B cell (primary cell): ENCODE results near the gene PSRC1. TPM values are rescaled to one million over a fixed set of nuclear protein-coding genes. Genes with fewer than 3 reads are reported as not detected.
"Not testable (repeated sequence)": the region's sequence is repeated elsewhere in the genome, so short reads cannot be mapped to it uniquely, and the experiment has no call there.

Experiments used
- ATAC-seq: fragments of 200-7000 bp; cut with Tn5 transposase; one replicate; pipeline ENCODE4 v1.10.0; 2021; ENCODE audit warnings: low read depth, mild to moderate bottlenecking, moderate number of reproducible peaks, moderate library complexity
- CTCF ChIA-PET: fragments of 350-600 bp; sonication (Branson Sonifier 250); formaldehyde crosslinking; loops from one replicate; lab custom pipeline; 2021; ENCODE audit warnings: antibody characterized with exemption, inconsistent platforms; lab: Charles Lee
- POLR2A ChIA-PET: fragments of 350-600 bp; sonication (Branson Sonifier 250); formaldehyde crosslinking; loops from one replicate; lab custom pipeline; 2021; ENCODE audit warnings: antibody characterized with exemption; lab: Charles Lee
- DNase-seq: peaks from one replicate; pipeline ENCODE4 v3.0.0; 2013
- H2AFZ ChIP-seq: 2 replicates; pipeline ENCODE4 v1.6.1; 2012; ENCODE audit warnings: mild to moderate bottlenecking, low read depth, low read length; ENCODE audit not compliant: insufficient read depth, poor library complexity, severe bottlenecking
- H3K27ac ChIP-seq, 2 donors: 1 replicate in 1 of 2; 2 replicates in 1 of 2; pipeline ENCODE4 v1.5.1; 2012 to 2013; ENCODE audit warnings: low read length in 2 of 2, mild to moderate bottlenecking in 2 of 2, moderate library complexity in 1 of 2
- H3K27me3 ChIP-seq, 4 experiments: fragments of 200-600 bp in 1 of 4; sonication (generic) in 1 of 4; replicated peaks in 1 of 4; 1 replicate in 2 of 4; 2 replicates in 2 of 4; pipeline versions ENCODE4 v1.6.1 to v1.7.0; 2013 to 2016; ENCODE audit warnings: low read length in 3 of 4, mild to moderate bottlenecking in 2 of 4, mixed read lengths in 1 of 4, moderate library complexity in 1 of 4; ENCODE audit not compliant: insufficient read depth in 4 of 4, control insufficient read depth in 3 of 4; ENCODE audit errors: control extremely low read depth in 1 of 4
- H3K36me3 ChIP-seq, 2 experiments: replicated peaks in 1 of 2; 1 replicate in 1 of 2; 2 replicates in 1 of 2; pipeline versions ENCODE4 v1.6.1 to v1.7.1; 2013; ENCODE audit warnings: low read length in 1 of 2; ENCODE audit not compliant: insufficient read depth in 2 of 2, control insufficient read depth in 1 of 2; ENCODE audit errors: control extremely low read depth in 1 of 2, extremely low read depth in 1 of 2
- H3K4me1 ChIP-seq, 2 donors: fragments of 200-600 bp in 1 of 2; sonication (generic) in 1 of 2; 1 replicate in 1 of 2; 2 replicates in 1 of 2; pipeline versions ENCODE4 v1.5.1 to v1.6.1; 2013 to 2017; ENCODE audit warnings: low read length in 2 of 2; ENCODE audit not compliant: control insufficient read depth in 2 of 2, insufficient read depth in 2 of 2
- H3K4me2 ChIP-seq: replicated peaks from 2 replicates; pipeline ENCODE3; 2012; ENCODE audit warnings: mild to moderate bottlenecking, low read depth, low read length; ENCODE audit not compliant: poor library complexity, severe bottlenecking
- H3K4me3 ChIP-seq, 5 experiments: fragments of 200-600 bp in 1 of 5; sonication (generic) in 1 of 5; 1 replicate in 3 of 5; 2 replicates in 2 of 5; pipeline versions ENCODE4 v1.5.1 to v1.7.0; 2011 to 2016; ENCODE audit warnings: low read length in 4 of 5, mild to moderate bottlenecking in 4 of 5, low read depth in 2 of 5, control low read depth in 1 of 5, moderate library complexity in 1 of 5; ENCODE audit not compliant: insufficient read depth in 1 of 5; ENCODE audit errors: control extremely low read depth in 1 of 5, extremely low read depth in 1 of 5
- H3K79me2 ChIP-seq: fragments of 200-600 bp; sonication (generic); one replicate; pipeline ENCODE4 v1.6.0; 2016; ENCODE audit warnings: low read length; ENCODE audit not compliant: control insufficient read depth, insufficient read depth
- H3K9ac ChIP-seq: fragments of 200-600 bp; sonication (generic); 2 replicates; pipeline ENCODE4 v1.6.1; 2017; ENCODE audit warnings: mild to moderate bottlenecking, low read length, moderate library complexity
- H3K9me3 ChIP-seq, 3 donors: one replicate each; pipeline versions ENCODE4 v1.6.1 to v1.7.1; 2013; ENCODE audit warnings: low read length in 2 of 3; ENCODE audit not compliant: control insufficient read depth in 2 of 3, insufficient read depth in 1 of 3; ENCODE audit errors: control extremely low read depth in 1 of 3
- H4K20me1 ChIP-seq: 2 replicates; pipeline ENCODE4 v1.6.0; 2012; ENCODE audit warnings: mild to moderate bottlenecking, low read length; ENCODE audit not compliant: insufficient read depth, control insufficient read depth, poor library complexity, severe bottlenecking
- H3K27ac Mint-ChIP-seq: one replicate; pipeline ENCODE4 v1.8.0; 2021; ENCODE audit warnings: mixed read lengths
- H3K27me3 Mint-ChIP-seq: one replicate; pipeline ENCODE4 v1.8.0; 2021; ENCODE audit warnings: mixed read lengths
- H3K4me1 Mint-ChIP-seq: one replicate; pipeline ENCODE4 v1.8.0; 2021; ENCODE audit warnings: mixed read lengths
- H3K4me3 Mint-ChIP-seq: one replicate; pipeline ENCODE4 v1.8.0; 2021; ENCODE audit warnings: mixed read lengths
- H3K9me3 Mint-ChIP-seq: one replicate; pipeline ENCODE4 v1.8.0; 2022; ENCODE audit warnings: mixed read lengths; ENCODE audit not compliant: insufficient read depth
- EZH2 ChIP-seq: IDR thresholded peaks from 2 replicates; pipeline ENCODE4 v1.6.1; 2012; ENCODE audit warnings: borderline replicate concordance, low read depth, mild to moderate bottlenecking, moderate library complexity, low read length; ENCODE audit not compliant: insufficient read depth, poor library complexity, severe bottlenecking
- WGBS: methylation state at CpG from one replicate; pipeline ENCODE4 v1.1.5; 2013; ENCODE audit warnings: missing lambda C conversion rate; ENCODE audit not compliant: insufficient coverage; 5-methylcytosine and 5-hydroxymethylcytosine counted together
- intact Hi-C: fragments of 100-400 bp; cut with micrococcal nuclease; formaldehyde crosslinking; loops from one replicate; pipeline ENCODE4 v1.10.0; 2022
- polyA plus RNA-seq: library from polyadenylated mRNA; depleted of rRNA; stranded (reverse); fragments of >200 nt; gene quantifications from 2 replicates; pipeline ENCODE4 v1.2.3, GENCODE V29; 2012
- total RNA-seq, 2 donors: library from RNA; stranded (reverse); fragments of 120-200 nt in 1 of 2; gene quantifications; 1 replicate in 1 of 2; 2 replicates in 1 of 2; pipeline versions ENCODE4 v1.2.3 to v1.2.4, GENCODE V29; 2013 to 2022
- TF ChIP-seq, protein P1 (sequence below): fragments of 200-600 bp; IDR thresholded peaks from one replicate; pipeline ENCODE4 v1.8.0; 2022; ENCODE audit warnings: antibody characterized with exemption, mild to moderate bottlenecking

The PSRC1 gene
- total and polyA plus RNA-seq, 2 donors (not counting 1 experiment from before 2014, with no cell fraction given) = 0.25 TPM; not detected in 1

DNA sequence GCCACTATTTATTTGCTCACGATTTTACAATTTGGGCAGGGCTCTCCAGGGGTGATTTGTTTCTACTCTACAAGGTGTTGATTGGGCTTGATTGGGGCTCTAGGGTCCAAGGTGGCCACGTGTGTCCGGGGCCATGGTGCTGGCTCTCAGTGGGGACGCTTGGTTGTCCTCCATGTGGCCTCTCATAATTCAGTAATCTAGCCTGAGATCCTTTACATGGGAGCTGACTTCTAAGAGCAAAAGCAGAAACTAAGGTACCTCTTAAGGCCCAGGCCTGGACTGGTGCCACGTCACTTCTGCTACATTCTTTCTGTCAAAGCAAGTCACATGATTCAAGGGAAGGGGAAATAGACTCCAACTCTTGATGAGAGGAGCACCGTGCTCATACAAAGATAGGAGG is 8.1 kb upstream of the PSRC1 start:
- H3K9me3 ChIP-seq = no peaks in the 10 kb centered on the region
- CTCF ChIA-PET = interaction anchor here (1.3 to 2.1 kb wide), 2 partner anchors 8 to 13 kb away, joined by 3 to 5 read pairs; partner anchors contain the start of gene PSRC1
- peak overlapping the region; percentile 16 for H2AFZ ChIP-seq
- POLR2A ChIA-PET = no interaction called here
- no peak overlapping the region for H3K4me3 ChIP-seq
- H3K9ac ChIP-seq = no peak overlapping the region
- no peak overlapping the region for H3K4me2 ChIP-seq
- ATAC-seq (no peak), DNase-seq (peak; percentile 37)
- H3K79me2 ChIP-seq = no peaks in the 10 kb centered on the region
- no peaks in the 10 kb centered on the region for H3K36me3 ChIP-seq
- H3K27ac ChIP-seq = no peak overlapping the region
- H3K4me1 Mint-ChIP-seq = peaks cover 28% of the 10 kb centered on the region
- 87% methylated on average over 4 of the region's 6 CpGs for WGBS
- no peaks in the 10 kb centered on the region for H3K9me3 Mint-ChIP-seq
- no peaks in the 10 kb centered on the region for H3K27me3 ChIP-seq
- H3K4me1 ChIP-seq = peaks cover 20 to 28% of the 10 kb centered on the region in 2 donors
- H4K20me1 ChIP-seq = no peaks in the 10 kb centered on the region
- peaks cover 4% of the 10 kb centered on the region for H3K27me3 Mint-ChIP-seq
- no peak overlapping the region for H3K4me3 Mint-ChIP-seq
- intact Hi-C loops = no loop called here
- TF ChIP-seq, protein P1, sequence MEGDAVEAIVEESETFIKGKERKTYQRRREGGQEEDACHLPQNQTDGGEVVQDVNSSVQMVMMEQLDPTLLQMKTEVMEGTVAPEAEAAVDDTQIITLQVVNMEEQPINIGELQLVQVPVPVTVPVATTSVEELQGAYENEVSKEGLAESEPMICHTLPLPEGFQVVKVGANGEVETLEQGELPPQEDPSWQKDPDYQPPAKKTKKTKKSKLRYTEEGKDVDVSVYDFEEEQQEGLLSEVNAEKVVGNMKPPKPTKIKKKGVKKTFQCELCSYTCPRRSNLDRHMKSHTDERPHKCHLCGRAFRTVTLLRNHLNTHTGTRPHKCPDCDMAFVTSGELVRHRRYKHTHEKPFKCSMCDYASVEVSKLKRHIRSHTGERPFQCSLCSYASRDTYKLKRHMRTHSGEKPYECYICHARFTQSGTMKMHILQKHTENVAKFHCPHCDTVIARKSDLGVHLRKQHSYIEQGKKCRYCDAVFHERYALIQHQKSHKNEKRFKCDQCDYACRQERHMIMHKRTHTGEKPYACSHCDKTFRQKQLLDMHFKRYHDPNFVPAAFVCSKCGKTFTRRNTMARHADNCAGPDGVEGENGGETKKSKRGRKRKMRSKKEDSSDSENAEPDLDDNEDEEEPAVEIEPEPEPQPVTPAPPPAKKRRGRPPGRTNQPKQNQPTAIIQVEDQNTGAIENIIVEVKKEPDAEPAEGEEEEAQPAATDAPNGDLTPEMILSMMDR = no peak
- no peak for TF ChIP-seq EZH2
- no peak overlapping the region for H3K27ac Mint-ChIP-seq

DNA sequence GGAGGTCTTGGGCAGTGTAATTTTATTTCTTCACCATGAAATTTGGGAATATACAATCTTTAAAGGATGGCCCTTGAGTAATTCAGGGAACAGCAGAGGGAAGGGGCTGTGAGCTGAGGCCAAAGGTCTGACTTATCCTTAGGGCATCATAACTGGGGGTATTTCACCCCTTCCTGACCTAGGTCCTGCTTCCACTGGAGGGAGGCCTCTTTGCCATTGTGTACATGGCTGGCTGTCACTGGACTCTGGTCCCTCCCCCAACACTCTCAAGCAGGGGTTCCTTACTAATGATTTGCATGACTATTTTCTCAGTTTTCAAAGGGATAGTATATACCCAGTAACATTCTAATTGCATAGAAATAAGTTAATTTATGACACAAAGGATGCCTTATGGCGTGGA is 7.2 kb upstream of the PSRC1 start:
- Mint-ChIP-seq H3K27ac (no peak overlapping the region), H3K9me3 (no peaks in the 10 kb centered on the region), H3K4me3 (no peak overlapping the region), H3K4me1 (peaks cover 22% of the 10 kb centered on the region), H3K27me3 (peaks cover 4% of the 10 kb centered on the region)
- POLR2A ChIA-PET = no interaction called here
- Histone ChIP-seq H3K4me3 (no peak overlapping the region), H3K4me1 (peaks cover 13 to 20% of the 10 kb centered on the region in 2 donors), H3K4me2 (no peak overlapping the region), H3K9me3 (no peaks in the 10 kb centered on the region), H3K36me3 (no peaks in the 10 kb centered on the region), H3K9ac (no peak overlapping the region), H3K27ac (no peak overlapping the region), H4K20me1 (no peaks in the 10 kb centered on the region), H3K27me3 (no peaks in the 10 kb centered on the region), H3K79me2 (no peaks in the 10 kb centered on the region), H2AFZ (no peak overlapping the region)
- no CpG with 5 or more reads among the region's 1 CpG for WGBS
- ATAC-seq (no peak), DNase-seq (no peak)
- TF ChIP-seq EZH2 = no peak
- TF ChIP-seq, protein P1 = no peak
- CTCF ChIA-PET = interaction anchor here (2.1 kb wide), 1 partner anchor 12 kb away, joined by 5 read pairs; no protein-coding TSS in a partner anchor
- intact Hi-C loops = no loop called here

DNA sequence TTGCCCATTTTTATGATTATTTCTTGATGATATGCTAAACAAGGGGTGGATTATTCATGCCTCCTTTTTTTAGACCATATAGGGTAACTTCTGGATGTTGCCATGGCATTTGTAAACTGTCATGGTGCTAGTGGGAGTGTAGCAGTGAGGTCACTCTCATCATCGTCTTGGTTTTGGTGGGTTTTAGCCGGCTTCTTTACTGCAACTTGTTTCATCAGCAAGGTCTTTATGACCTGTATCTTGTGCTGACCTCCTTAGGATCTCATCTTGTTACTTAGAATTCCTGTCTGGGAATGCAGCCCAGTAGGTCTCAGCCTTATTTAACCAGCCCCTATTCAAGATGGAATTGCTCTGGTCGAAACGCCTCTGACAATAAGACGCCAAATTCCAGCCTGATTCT is 3.8 kb upstream of the PSRC1 start:
- DNase-seq, H3K27me3 Mint-ChIP-seq, ATAC-seq, POLR2A ChIA-PET, intact Hi-C loops, H3K9ac ChIP-seq, H3K4me3 ChIP-seq, H3K27ac Mint-ChIP-seq, H2AFZ ChIP-seq, H3K4me2 ChIP-seq, H3K79me2 ChIP-seq, H3K9me3 Mint-ChIP-seq, CTCF ChIA-PET, H3K27me3 ChIP-seq, H3K36me3 ChIP-seq, H3K4me3 Mint-ChIP-seq, H3K27ac ChIP-seq, H3K9me3 ChIP-seq, H4K20me1 ChIP-seq: not testable (repeated sequence)
- 100% methylated on average over 2 of the region's 5 CpGs for WGBS
- peaks cover 19% of the 10 kb centered on the region for H3K4me1 Mint-ChIP-seq
- H3K4me1 ChIP-seq = peaks cover 12 to 24% of the 10 kb centered on the region in 2 donors
